Adipocyte (in vitro differentiated cells): ENCODE measurements around the gene NOVA2.

Experiments used
- DNase-seq: peaks from one replicate; pipeline ENCODE4 v3.0.0-alpha.2; 2015; ENCODE audit warnings: low read depth
- H3K27me3 ChIP-seq: replicated peaks from 2 replicates; pipeline ENCODE4 v1.7.0; 2013; ENCODE audit warnings: mild to moderate bottlenecking, low read length, moderate library complexity; ENCODE audit not compliant: control insufficient read depth, insufficient read depth
- H3K36me3 ChIP-seq: 2 replicates; pipeline ENCODE4 v1.7.0; 2013; ENCODE audit warnings: low read length, mild to moderate bottlenecking, moderate library complexity; ENCODE audit not compliant: control insufficient read depth, insufficient read depth, severe bottlenecking
- H3K4me1 ChIP-seq: 2 replicates; pipeline ENCODE4 v1.7.0; 2013; ENCODE audit warnings: mild to moderate bottlenecking, low read length, moderate library complexity; ENCODE audit not compliant: control insufficient read depth, insufficient read depth
- H3K4me3 ChIP-seq: 2 replicates; pipeline ENCODE4 v1.7.0; 2013; ENCODE audit warnings: mild to moderate bottlenecking, low read length, moderate library complexity
- H3K9ac ChIP-seq: 2 replicates; pipeline ENCODE4 v1.7.0; 2013; ENCODE audit warnings: mild to moderate bottlenecking, low read length, moderate library complexity
- H3K9me3 ChIP-seq: 2 replicates; pipeline ENCODE4 v1.7.0; 2013; ENCODE audit warnings: mild to moderate bottlenecking, low read length, moderate library complexity; ENCODE audit not compliant: control insufficient read depth

The NOVA2 gene

DNA sequence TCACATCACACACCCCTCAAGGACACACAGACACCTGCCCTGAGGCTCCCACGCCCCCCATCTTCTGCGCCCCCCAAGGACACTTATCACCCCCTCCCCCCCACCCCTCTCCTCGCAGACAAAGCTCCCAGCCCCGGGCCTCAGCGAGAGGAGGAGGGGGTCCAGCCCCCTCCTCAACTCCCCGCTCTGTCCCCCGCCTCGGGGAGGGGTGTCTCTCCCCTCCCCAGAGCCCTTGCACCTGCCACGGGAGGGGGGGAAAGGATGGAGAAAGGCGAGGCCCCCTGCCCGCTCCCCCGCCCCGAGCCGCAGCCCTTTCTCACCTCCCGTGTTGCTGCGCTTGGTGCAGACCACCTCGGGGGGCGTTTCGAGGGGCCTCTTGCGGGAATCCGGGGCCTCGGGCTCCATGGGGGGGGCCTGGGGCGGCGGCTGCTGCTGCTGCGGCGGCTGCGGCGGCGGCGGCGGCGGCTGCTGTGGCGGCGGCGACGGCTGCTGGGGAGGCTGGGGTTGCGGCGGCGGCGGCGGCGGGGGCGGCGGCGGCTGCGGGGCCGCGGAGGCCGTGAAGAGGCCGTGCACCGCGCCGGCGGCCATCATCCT lies 621 bp downstream of the NOVA2 start:
- Histone ChIP-seq H3K9ac (no peak overlapping the region), H3K9me3 (no peaks in the 10 kb centered on the region), H3K36me3 (no peaks in the 10 kb centered on the region), H3K4me3 (no peak overlapping the region), H3K4me1 (no peaks in the 10 kb centered on the region), H3K27me3 (peaks cover 63% of the 10 kb centered on the region)
- peak; percentile 10 for DNase-seq

- no peak for DNase-seq
- no peaks in the 10 kb centered on the region for H3K36me3 ChIP-seq
- H3K4me1 ChIP-seq = no peaks in the 10 kb centered on the region
- H3K9me3 ChIP-seq = no peaks in the 10 kb centered on the region
- peaks cover 60% of the 10 kb centered on the region for H3K27me3 ChIP-seq
- no peak overlapping the region for H3K4me3 ChIP-seq
- no peak overlapping the region for H3K9ac ChIP-seq
Measured at GRCh38 chr19:45972081-45972946, 1.4 kb downstream of the NOVA2 start.

- H3K9me3 ChIP-seq = no peaks in the 10 kb centered on the region
- no peak for DNase-seq
- H3K9ac ChIP-seq = no peak overlapping the region
- H3K4me3 ChIP-seq = no peak overlapping the region
- H3K27me3 ChIP-seq = peaks cover 64% of the 10 kb centered on the region
- no peaks in the 10 kb centered on the region for H3K4me1 ChIP-seq
- H3K36me3 ChIP-seq = no peaks in the 10 kb centered on the region
Measured at GRCh38 chr19:45971260-45971902, 2.3 kb downstream of the NOVA2 start.

DNA sequence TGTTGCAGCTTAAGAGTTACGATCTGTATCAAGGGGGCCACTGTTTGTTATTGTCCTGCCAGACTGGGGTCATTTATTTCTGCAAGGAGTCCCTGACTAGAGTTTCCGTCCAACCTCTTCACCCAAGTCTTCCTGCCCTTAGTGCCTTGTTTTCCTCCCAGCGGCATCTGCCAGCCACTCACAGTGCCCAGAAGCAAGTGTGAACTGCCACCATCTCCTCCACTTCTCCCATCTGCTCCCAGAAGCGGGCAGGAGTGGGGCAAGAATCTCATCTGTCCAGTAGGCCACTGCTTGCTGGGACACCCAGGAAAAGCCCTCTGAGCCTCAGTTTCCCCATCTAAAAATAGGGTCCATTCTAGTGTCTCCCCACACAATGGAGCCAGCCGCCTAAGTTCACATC lies 4.0 kb downstream of the NOVA2 start:
- peaks cover 55% of the 10 kb centered on the region for H3K27me3 ChIP-seq
- DNase-seq = no peak
- no peak overlapping the region for H3K9ac ChIP-seq
- H3K4me1 ChIP-seq = no peaks in the 10 kb centered on the region
- no peaks in the 10 kb centered on the region for H3K36me3 ChIP-seq
- no peak overlapping the region for H3K4me3 ChIP-seq
- H3K9me3 ChIP-seq = no peaks in the 10 kb centered on the region

DNA sequence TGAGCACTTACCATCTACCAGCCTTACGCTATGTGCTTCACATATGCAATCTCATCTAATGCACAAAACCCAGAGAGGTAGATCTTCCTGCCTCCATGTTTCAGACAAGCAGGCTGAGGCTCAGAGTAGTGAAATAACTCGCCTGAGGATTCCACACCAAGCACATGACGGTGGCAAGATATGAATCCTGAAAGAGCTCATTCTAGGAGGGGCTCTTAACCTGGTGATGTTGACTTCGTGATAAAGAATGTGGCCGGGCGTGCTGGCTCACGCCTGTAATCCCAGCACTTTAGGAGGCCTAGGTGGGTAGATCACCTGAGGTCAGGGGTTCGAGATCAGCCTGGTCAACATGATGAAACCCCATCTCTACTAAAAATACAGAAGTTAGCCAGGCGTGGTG lies 5.0 kb downstream of the NOVA2 start:
- H3K4me3 ChIP-seq = no peak overlapping the region
- peaks cover 51% of the 10 kb centered on the region for H3K27me3 ChIP-seq
- no peaks in the 10 kb centered on the region for H3K36me3 ChIP-seq
- DNase-seq = no peak
- no peaks in the 10 kb centered on the region for H3K4me1 ChIP-seq
- H3K9me3 ChIP-seq = no peaks in the 10 kb centered on the region
- H3K9ac ChIP-seq = no peak overlapping the region

- Histone ChIP-seq H3K9me3 (no peaks in the 10 kb centered on the region), H3K27me3 (peaks cover 46% of the 10 kb centered on the region), H3K9ac (no peak overlapping the region), H3K36me3 (no peaks in the 10 kb centered on the region), H3K4me3 (no peak overlapping the region), H3K4me1 (no peaks in the 10 kb centered on the region)
- DNase-seq = no peak
Measured at GRCh38 chr19:45967246-45967645, 6.4 kb downstream of the NOVA2 start.

GRCh38 chr19:45962021-45962420 lies 11.6 kb downstream of the NOVA2 start:
- Histone ChIP-seq H3K4me1 (no peaks in the 10 kb centered on the region), H3K4me3 (no peak overlapping the region), H3K9me3 (no peaks in the 10 kb centered on the region), H3K36me3 (no peaks in the 10 kb centered on the region), H3K9ac (no peak overlapping the region), H3K27me3 (peaks cover 46% of the 10 kb centered on the region)
- DNase-seq = no peak

DNA sequence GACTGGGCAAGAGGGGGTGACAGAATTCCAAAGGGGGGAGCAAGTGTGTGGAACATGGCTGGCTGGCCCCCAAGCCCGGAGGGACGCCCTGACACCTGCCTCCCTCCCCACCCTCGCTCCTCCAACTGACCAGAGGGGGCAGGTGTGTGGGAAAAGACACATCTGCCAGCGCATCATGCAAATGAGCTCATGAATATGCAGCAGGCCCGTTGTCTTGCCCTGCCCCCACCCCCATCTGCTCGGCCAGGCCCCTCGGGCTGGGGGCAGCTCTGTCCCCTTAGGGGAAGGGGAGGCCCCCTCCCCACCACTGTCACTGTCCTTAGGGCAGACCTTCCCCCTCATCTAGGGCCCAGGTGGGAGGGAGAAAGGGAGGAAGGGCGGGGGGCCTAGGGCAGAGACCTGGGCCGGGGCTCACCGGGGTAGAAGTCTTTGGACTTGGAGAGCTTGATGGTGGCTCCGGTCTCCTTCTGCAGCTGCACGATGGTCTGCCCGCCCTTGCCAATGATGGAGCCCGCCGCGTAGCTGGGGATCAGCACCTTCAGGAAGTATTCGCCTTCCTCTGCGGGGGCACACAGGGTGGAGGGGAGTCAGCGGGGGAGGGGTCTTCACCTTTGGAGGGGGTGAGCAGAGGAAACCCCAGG lies 12.9 kb downstream of the NOVA2 start:
- Histone ChIP-seq H3K4me3 (no peak overlapping the region), H3K36me3 (no peaks in the 10 kb centered on the region)

GRCh38 chr19:45959517-45960025 lies 14.1 kb downstream of the NOVA2 start:
- H3K36me3 ChIP-seq = no peaks in the 10 kb centered on the region
- DNase-seq = no peak
- H3K4me3 ChIP-seq = no peak overlapping the region

More for the DNA sequence above, 12.9 kb downstream of the NOVA2 start:
- Histone ChIP-seq H3K9me3 (no peaks in the 10 kb centered on the region), H3K4me1 (no peaks in the 10 kb centered on the region), H3K9ac (no peak overlapping the region), H3K27me3 (peaks cover 40% of the 10 kb centered on the region)
- DNase-seq = no peak

DNA sequence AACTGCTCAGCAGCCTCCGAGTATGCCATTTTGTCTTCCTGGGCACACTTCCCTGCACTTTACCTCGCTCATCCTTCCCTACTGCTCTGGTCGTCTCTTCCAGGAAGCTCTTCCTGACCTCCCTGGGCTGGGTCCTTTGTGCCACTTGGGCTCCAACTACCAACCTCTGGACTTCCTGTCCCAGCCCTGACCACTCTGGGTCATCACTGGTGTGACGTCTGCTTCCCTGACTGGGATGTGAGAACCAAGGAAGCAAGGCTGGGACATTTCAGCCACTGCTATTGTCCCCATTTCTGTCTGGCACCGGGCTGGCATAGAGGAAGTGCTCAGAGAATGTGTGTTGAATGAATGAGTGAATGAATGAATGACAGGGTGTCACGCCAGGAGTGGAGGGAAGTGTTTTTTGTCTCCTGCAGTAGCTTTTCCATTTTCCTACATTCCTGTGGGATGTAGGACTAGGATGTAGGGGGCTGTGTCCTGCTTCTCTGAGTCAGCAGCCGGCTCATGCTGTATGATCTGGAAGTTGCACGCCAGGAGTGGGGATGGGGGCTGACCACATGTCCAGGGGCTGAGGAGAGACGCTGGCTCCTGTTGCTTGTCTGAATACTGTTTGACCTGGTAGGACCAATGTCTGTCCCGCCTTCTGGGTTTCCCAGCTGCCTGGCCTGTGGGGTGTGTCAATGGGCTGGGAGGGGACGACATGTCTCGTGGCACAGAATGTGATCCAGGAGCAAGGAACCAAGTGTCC lies 14.7 kb downstream of the NOVA2 start:
- no peaks in the 10 kb centered on the region for H3K9me3 ChIP-seq
- H3K36me3 ChIP-seq = no peaks in the 10 kb centered on the region
- H3K9ac ChIP-seq = no peak overlapping the region
- DNase-seq = no peak
- no peaks in the 10 kb centered on the region for H3K4me1 ChIP-seq
- peaks cover 41% of the 10 kb centered on the region for H3K27me3 ChIP-seq
- no peak overlapping the region for H3K4me3 ChIP-seq

More at GRCh38 chr19:45959517-45960025, 14.1 kb downstream of the NOVA2 start:
- no peak overlapping the region for H3K9ac ChIP-seq
- no peaks in the 10 kb centered on the region for H3K9me3 ChIP-seq
- H3K27me3 ChIP-seq = peaks cover 38% of the 10 kb centered on the region
- H3K4me1 ChIP-seq = no peaks in the 10 kb centered on the region
